ENCODE results near the gene DLGAP4.

Gene DLGAP4

GRCh38 chr20:36334281-36335205, 28.4 kb downstream of the DLGAP4 start:
- DNase-seq = no peak

GRCh38 chr20:36335206-36335870, 29.2 kb downstream of the DLGAP4 start:
- no peak for DNase-seq

- DNase-seq = no peak
These were observed 30.1 kb downstream of the DLGAP4 start for GRCh38 chr20:36336204-36336603.

- DNase-seq = no peak
These were observed 31.0 kb downstream of the DLGAP4 start for GRCh38 chr20:36336954-36337704.

GRCh38 chr20:36337886-36338285, 31.7 kb downstream of the DLGAP4 start:
- no peak for DNase-seq

- DNase-seq = no peak
These were observed 33.8 kb downstream of the DLGAP4 start for GRCh38 chr20:36339646-36340592.

- no peak for DNase-seq
These were observed 34.5 kb downstream of the DLGAP4 start for GRCh38 chr20:36340593-36340990.

DNA sequence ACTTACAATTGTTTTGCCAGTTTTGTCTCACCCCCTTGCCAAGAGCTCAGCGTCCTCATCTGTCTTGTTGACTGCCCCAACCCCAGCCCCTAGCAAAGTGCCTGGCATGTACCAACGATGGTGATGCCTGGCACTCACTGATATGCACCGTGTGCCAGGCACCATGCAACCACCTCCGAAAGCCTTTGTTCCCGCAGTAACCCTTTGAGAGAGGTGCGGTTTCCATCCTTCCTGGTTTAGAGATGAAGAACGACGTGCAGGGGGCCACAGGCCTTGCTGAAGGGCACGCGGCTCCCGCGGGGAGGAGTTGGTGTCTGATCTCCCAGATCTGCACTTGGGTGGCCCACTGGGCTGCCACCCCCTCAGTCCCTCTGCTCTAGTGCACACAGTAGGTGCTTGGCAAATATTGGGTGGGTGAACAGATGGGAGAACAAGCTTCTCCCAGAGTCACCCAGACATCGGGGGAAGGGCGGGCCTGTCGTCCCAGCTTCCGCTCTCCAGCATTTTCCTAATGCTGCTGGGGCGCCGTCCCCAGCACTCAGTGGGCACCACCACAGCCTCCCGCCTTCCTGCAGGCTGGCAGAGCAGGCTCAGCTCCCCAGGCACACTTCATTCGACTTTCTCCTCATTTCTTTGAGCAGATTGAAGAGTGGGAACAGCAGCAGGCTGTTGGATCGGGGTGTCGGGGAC, 35.3 kb downstream of the DLGAP4 start:
- no peak for DNase-seq

DNA sequence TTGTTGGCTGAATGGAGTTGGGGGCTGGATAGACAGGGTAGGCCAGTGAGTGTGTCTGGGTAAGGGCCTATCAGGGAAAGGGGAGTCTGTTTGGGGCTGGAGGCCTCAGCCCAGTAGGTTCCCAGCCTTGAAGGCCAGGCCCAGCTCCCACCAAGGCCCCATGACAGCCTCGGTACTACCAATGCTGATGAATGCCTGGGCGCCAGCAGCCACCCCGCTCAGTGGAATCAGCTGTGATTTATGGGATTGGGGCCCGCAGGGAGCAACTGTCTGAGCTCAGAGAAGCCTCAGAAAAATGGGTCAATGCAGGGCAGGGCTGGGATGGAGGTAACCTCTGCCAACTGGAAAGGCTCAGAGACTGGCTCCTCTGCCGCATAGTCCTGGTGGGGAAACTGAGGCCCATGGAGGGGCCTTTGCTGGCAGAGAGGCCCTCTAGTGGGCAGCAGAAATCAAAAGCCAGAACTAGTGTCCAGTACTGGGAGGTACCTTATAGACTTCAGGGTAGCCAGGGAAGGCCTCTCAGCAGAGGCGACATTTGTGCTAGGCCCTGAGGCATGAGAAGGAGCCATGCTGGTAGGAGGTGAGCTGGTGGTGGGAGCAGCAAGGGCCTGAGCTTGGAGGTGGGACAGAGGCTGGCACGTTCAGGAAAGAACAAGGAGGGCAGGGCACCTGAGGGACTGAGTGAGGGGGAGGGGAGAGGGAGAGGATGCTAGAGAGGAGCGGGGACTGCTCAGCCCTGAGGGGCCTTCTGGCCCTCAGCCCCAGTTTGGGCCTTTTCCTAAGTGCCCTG, 36.4 kb downstream of the DLGAP4 start:
- no peak for DNase-seq

- DNase-seq = no peak
These were observed 37.5 kb downstream of the DLGAP4 start for GRCh38 chr20:36343641-36344040.

- DNase-seq = peak; percentile 5
These were observed 38.5 kb downstream of the DLGAP4 start for GRCh38 chr20:36344517-36345132.

DNA sequence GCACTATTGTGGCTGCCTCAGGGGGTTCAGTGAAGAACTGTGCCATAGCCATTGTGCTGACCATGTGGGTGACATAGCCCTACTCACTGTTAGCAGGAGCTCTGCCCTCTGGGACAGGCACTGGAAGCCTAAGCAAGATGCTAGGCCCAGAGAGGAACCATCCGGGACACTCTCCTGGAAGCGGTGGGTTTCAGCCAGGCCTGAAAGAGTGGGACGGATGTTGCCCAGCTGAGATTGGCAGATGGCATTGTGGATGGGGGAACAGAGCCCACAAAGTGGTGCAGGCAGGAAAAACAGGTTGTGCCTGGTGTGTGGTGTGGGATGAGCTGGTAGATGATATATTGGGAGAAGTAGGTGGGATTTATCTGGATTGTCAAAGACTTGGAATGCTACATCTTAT, 40.1 kb downstream of the DLGAP4 start:
- DNase-seq = no peak

DNA sequence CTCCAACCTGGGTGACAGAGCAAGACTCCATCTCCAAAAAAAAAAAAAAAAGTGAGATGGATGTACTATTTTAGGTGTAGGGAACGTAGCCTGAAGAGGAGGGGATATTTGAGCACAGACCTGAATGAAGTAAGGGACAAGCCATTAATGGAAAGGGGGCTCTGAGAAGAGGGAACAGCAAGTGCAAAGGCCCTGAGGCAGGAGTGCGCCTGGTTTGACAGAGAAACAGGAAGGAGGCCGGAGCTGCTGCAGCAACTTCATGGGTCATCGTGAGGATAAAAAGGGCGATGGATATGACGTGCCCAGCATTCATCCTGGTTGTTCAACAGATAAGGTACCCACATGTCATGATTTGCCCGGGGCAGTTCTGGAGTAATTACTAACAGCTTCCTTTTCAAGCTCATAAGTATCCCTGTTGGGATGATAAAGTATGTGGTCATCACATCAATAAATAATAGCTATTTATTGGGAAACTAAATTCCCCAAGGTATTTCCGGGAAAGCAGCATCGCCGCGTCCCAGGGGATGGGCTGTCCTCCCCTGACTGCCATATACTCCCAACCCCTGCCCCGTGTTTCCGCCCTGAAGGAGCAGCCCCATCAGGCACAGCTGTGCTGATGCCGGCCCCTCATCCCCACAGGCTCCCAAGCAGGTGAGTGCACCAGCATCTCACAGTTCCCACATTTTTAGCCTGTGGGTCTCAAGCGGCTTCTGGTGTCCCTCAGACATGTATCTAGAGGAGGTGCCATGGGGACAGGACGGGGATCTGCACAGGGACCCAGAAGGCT, 43.4 kb downstream of the DLGAP4 start:
- DNase-seq = no peak

DNA sequence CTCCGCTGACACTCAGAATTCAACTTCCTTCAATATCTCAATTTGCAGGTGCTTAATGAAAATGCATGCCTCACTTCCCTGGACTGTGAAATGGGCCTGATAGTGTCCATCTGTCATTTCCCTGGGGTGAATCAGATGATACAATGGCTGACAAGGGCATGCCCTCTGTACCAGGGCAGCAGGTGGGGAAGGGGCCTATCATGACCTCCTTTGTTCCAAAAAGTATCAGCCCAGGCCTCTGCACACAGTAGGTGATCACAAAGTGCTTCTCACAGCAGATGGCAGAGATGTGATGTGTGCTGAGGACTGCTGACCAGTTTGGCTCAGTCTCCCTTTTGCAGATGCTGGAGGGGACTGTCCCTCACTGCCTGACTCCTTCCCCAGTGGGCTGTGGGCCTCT, 44.3 kb downstream of the DLGAP4 start:
- no peak for DNase-seq

GRCh38 chr20:36351937-36352336, 45.8 kb downstream of the DLGAP4 start:
- DNase-seq = no peak

DNA sequence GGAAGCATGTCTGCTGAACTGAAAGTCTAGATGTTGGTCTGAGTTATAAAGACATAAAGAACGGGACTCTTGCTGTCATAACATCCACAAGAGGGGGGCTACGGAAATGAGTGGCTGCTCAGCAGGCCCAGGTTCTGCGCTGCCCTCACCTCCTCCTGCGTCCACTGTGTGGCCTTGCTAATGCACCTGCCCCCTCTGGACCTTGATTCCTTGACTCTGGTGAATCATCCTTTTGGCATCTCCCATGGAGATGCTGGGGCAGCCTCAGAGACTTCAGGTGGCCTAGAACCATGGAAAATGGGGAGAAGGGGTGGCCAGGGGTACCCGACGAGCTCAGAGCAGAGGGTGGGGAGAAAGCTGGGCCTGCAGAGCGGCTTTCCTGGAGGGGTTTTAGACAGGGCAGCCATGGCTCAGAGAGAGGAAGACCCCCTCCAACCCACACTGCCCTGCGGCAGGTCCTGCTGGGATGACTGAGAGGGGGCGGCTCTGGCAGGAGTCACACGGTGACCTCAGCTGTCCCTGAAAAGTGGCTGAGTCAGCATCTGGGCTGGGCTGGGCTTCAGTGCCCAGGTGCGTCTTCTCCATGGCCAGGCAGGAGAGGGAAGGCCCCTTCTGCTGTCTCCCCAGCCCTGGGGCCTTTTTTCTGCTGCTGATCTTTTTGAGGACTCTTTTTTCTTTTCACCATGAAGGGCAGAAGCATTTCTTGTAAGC, 46.9 kb downstream of the DLGAP4 start:
- no peak for DNase-seq

GRCh38 chr20:36353740-36354139, 47.6 kb downstream of the DLGAP4 start:
- DNase-seq = no peak

- no peak for DNase-seq
These were observed 49.5 kb downstream of the DLGAP4 start for GRCh38 chr20:36355469-36356171.

All from CD4-positive, alpha-beta T cell treated with Interleukin-17A for 1 hour (primary cell).